Measurements from ENCODE around the gene ADAMTSL5. TPM values are rescaled to one million over a fixed set of nuclear protein-coding genes. Genes with fewer than 3 reads are reported as not detected.
A peak's percentile ranks its signal among the peaks of the same experiment; 100 is the strongest.

ADAMTSL5 gene
- total and polyA plus RNA-seq, 2 of the 8 experiments (the other 6 are each of a cell fraction or from before 2014, with no cell fraction given): 0.82 to 0.99 TPM

- Histone ChIP-seq H3K4me3 (ENCODE audit: extremely low read depth in 1 of 4, insufficient read depth in 2 of 4, low read depth in 3 of 4, low read length in 4 of 4) (peak overlapping the region in 1 of 4 experiments; percentile 51; a peak in 2 of 8 replicates), H3K9ac (replicated peaks in 1 of 4; ENCODE audit: extremely low read depth in 1 of 4, low read depth in 3 of 4, low read length in 3 of 4) (no peak overlapping the region), H2BK20ac (ENCODE audit: low read length) (no peak overlapping the region), H3K56ac (replicated peaks; ENCODE audit: insufficient read length, low read depth, low read length) (no peak overlapping the region), H3K23me2 (ENCODE audit: low read depth, low read length) (peaks cover 11% of the 10 kb centered on the region; the same call in 1 of the 2 replicates), H3K27ac (ENCODE audit: low read depth, low read length) (no peak overlapping the region), H4K91ac (replicated peaks; ENCODE audit: insufficient read length, low read length) (no peak overlapping the region), H2BK120ac (replicated peaks; ENCODE audit: low read depth, low read length) (no peak overlapping the region), H3K14ac (ENCODE audit: insufficient read length) (no peak overlapping the region), H3K9me3 (ENCODE audit: insufficient read depth in 2 of 2, low read depth in 1 of 2, low read length in 1 of 2) (peaks cover 0 to 7% of the 10 kb centered on the region in 2 experiments; a peak in 1 of 4 replicates), H3K23ac (ENCODE audit: insufficient read length) (no peak overlapping the region), H3K79me1 (ENCODE audit: low read depth, low read length) (no peaks in the 10 kb centered on the region), H3K4ac (replicated peaks; ENCODE audit: insufficient read length, low read depth, low read length) (no peak overlapping the region), H4K5ac (ENCODE audit: insufficient read length, low read depth, low read length) (no peak overlapping the region), H3K36me3 (ENCODE audit: control insufficient read depth in 2 of 4, insufficient read depth in 4 of 4, low read length in 3 of 4) (peaks cover 0 to 41% (median 0%) of the 10 kb centered on the region in 4 experiments; a peak in 2 of 8 replicates), H2AK5ac (ENCODE audit: low read depth, low read length) (no peak overlapping the region), H2BK5ac (ENCODE audit: low read depth, low read length) (no peak overlapping the region), H3K18ac (ENCODE audit: extremely low read depth, low read length) (no peak overlapping the region), H4K20me1 (replicated peaks in 1 of 2; ENCODE audit: control insufficient read depth in 1 of 2, insufficient read depth in 2 of 2, low read length in 2 of 2) (peaks cover 10 to 31% of the 10 kb centered on the region in 2 experiments), H3K27me3 (replicated peaks in 1 of 4; ENCODE audit: control insufficient read depth in 3 of 4, extremely low read depth in 1 of 4, insufficient read depth in 3 of 4, low read length in 3 of 4) (peaks cover 57 to 71% (median 70%) of the 10 kb centered on the region in 4 experiments), H3K4me2 (ENCODE audit: insufficient read depth in 1 of 2, low read depth in 2 of 2, low read length in 2 of 2) (peak overlapping the region; percentile 68 to 86; a peak in 3 of 4 replicates), H3K4me1 (replicated peaks in 1 of 4; ENCODE audit: control insufficient read depth in 3 of 4, insufficient read depth in 4 of 4, low read length in 3 of 4) (peaks cover 0 to 44% (median 22%) of the 10 kb centered on the region in 4 experiments; a peak in 5 of 7 replicates), H4K8ac (ENCODE audit: extremely low read depth, insufficient read depth, low read length) (no peak overlapping the region), H2BK12ac (ENCODE audit: low read depth, low read length) (no peak overlapping the region; the same call in 1 of the 2 replicates), H2AFZ (ENCODE audit: low read length) (no peak overlapping the region), H2BK15ac (ENCODE audit: low read length) (no peak overlapping the region), H3K79me2 (ENCODE audit: control insufficient read depth in 1 of 2, insufficient read depth in 2 of 2, low read length in 2 of 2) (no peaks in the 10 kb centered on the region)
- WGBS, 2 experiments (ENCODE audit: extremely low coverage in 1 of 2, insufficient coverage in 1 of 2, insufficient read length in 1 of 2, insufficient replicate concordance in 2 of 2, low coverage in 1 of 2, low lambda C conversion rate in 2 of 2, missing lambda C conversion rate in 1 of 2): 54% methylated on average over 35 of the region's 41 CpGs; no CpG with 5 or more reads in 1 of the 2 experiments
- FAIRE-seq (no peak), DNase-seq (ENCODE audit: low read depth in 1 of 2, low spot score in 2 of 2) (peak in 1 of 2 experiments; percentile 63)
- TF ChIP-seq MAX (IDR thresholded peaks at IDR 0.05) (peak; percentile 8; the same call in 1 of the 2 replicates), E2F6 (IDR thresholded peaks at IDR 0.05) (peak; percentile 50), NRF1 (IDR thresholded peaks at IDR 0.05; ENCODE audit: low read depth, low read length) (no peak), RXRA (IDR thresholded peaks at IDR 0.05; ENCODE audit: insufficient read depth, low read depth, low read length) (no peak), HDAC2 (IDR thresholded peaks at IDR 0.05; ENCODE audit: borderline replicate concordance in 1 of 2, low read depth in 2 of 2, low read length in 2 of 2) (0 out of 4 replicates have a peak, but pooled peaks of 1 of the 2 experiments have one; percentile 10)
- CTCF ChIA-PET (ENCODE audit: partially characterized antibody): interaction anchor here (0.6 to 5.5 kb wide), 18 partner anchors 8 to 80 kb away, joined by 3 to 53 read pairs (median 4); partner anchors contain the start of gene REEP6
- POLR2A ChIA-PET (ENCODE audit: partially characterized antibody): interaction anchor here (0.7 to 5.5 kb wide), 14 partner anchors 9 to 395 kb away, joined by 3 to 72 read pairs (median 4); partner anchors contain the start of genes APC2, CIRBP and REEP6
Observed at GRCh38 chr19:1466018-1466460, 46.8 kb downstream of the ADAMTSL5 start.
